Urothelium cell line (cell line): Measurements from ENCODE around the gene IGSF3.
A peak's percentile ranks its signal among the peaks of the same experiment; 100 is the strongest.
"Not testable (repeated sequence)": the region's sequence is repeated elsewhere in the genome, so short reads cannot be mapped to it uniquely, and the experiment has no call there.

Source experiments
- DNase-seq: peaks from one replicate; pipeline ENCODE4 v3.0.0; 2011; ENCODE audit warnings: low spot score, mixed read lengths
- FAIRE-seq: peaks from 2 replicates; lab custom pipeline; 2011; peaks lifted over from hg19 to GRCh38; lab: Jason Lieb, UNC

Gene IGSF3

GRCh38 chr1:116603646-116604045, 63.9 kb downstream of the IGSF3 start:
- not testable (repeated sequence) for FAIRE-seq, DNase-seq

DNA sequence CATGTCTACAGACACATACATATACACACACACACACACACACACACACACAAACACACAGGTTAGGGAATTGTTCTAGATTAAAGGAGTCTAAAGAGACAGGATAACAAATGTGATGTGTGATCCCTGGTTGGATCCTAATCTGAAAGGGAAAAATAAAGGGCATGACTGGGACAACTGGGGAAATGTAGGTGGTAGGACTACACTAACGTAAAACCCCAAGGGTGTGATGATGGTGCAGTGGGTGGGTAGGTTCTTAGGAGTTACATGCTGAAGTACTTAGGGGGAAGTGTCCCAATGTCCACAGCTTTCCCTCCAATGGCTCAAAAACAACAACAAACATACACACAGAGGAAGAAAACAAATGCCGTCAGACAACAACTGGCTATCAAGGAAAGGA, 68.2 kb downstream of the IGSF3 start:
- FAIRE-seq, DNase-seq: not testable (repeated sequence)

DNA sequence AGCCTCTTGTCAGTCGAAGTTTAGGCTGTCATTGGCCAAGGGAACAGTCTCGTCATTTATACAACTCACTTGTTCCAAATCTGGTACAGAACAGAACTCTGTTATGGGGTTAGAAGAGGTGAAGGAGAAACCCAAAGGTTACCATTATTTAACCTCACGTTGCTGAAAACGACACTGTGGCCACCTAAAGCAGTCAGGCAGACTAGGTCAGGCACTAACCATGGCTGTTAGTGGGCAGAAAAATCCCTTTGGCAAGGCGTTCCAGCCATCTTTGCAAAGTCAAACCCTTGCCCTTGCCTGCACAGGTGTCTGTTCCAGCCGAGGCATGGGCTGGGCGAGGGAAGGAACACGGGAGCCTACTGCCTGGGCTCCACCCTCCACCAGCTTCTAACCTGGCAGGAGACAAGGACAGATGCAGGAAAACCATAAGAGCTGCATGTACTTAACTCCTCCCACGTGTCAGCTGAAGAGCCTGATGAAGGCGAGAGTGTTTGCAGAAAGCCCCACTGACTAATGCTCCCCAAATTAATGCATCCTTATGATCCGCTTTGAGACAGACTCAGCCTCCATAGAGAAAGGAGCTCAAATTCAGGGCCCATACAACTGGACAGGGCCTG, 69.0 kb downstream of the IGSF3 start:
- not testable (repeated sequence) for FAIRE-seq, DNase-seq

GRCh38 chr1:116597388-116597787, 70.1 kb downstream of the IGSF3 start:
- DNase-seq, FAIRE-seq: not testable (repeated sequence)

GRCh38 chr1:116596742-116597307, 70.7 kb downstream of the IGSF3 start:
- not testable (repeated sequence) for FAIRE-seq, DNase-seq

DNA sequence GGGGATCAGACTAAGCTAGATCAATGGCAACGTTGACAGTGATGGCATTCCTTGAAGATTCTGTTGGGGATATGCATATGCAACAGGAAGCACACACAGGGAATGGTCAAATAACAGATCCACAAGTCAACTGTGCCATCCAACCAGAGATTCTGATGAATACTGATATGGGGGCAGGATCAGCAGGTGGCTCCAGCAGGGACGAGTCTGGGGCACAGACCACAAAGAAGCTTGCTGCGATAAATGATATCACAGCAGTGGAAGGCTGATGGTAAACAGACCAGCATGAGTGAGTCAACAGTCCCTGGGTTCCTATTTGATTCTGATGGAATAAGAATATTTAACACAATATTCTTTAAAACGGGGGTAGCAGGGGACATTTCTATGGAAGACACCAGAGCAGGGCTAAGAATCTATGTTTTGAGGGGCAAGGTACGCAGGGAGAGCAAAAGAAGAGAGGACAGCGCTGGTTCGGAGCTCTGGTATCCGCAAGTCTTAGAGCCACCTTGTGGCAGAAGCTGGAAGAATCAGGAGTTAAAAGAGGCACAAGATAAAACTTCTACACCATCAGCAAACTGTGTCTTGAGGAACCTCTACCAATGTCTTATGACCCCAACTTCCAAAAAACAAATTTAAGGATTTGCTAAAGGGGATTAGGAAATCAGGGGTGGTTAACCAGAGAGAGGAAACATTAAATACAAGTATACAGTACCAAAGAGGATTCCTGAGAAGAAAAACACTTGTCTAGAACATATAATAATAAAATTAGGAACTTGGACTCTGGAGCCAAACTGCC, 71.4 kb downstream of the IGSF3 start:
- FAIRE-seq, DNase-seq: not testable (repeated sequence)

DNA sequence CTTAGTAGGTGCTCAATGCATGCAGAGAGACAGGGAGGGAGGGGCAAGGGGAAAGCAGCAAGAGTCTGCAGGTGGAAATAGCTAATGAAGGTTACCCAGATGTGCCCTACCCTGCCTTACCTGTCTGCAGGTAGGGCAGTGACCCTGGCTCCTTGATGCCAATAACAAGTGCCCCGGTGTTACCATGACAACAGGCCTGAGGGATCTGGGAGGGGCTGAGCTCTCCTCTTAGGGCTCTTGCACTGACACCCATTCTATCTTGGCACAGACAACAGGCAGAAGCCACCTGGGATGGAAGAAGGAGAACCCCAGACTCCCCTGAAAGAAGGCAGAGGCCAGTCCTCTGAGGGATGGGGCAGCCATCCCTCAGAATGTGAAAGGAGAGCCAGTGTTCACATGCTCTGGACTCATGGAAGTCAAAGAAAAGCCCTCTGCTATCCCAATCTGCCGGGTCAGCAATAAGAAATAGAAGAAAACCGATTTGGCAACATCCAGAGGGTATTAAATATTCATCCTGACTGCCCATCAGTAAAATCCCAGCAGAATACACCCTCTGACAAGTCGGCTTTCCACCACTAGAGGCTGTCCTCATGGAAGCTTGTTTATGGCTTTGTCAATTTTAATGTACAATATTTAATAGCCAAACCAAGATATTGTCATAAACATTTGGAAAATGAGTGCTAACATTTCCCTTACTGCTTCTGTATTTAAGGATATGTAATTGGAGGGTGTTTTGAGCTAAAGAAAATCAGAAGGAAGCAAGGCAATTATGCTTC, 72.3 kb downstream of the IGSF3 start:
- FAIRE-seq, DNase-seq: not testable (repeated sequence)

- DNase-seq, FAIRE-seq: not testable (repeated sequence)
Measured at GRCh38 chr1:116593977-116594376, 73.6 kb downstream of the IGSF3 start.

- DNase-seq, FAIRE-seq: not testable (repeated sequence)
Measured at GRCh38 chr1:116593401-116593800, 74.1 kb downstream of the IGSF3 start.

GRCh38 chr1:116591951-116592605, 75.5 kb downstream of the IGSF3 start:
- FAIRE-seq, DNase-seq: not testable (repeated sequence)

DNA sequence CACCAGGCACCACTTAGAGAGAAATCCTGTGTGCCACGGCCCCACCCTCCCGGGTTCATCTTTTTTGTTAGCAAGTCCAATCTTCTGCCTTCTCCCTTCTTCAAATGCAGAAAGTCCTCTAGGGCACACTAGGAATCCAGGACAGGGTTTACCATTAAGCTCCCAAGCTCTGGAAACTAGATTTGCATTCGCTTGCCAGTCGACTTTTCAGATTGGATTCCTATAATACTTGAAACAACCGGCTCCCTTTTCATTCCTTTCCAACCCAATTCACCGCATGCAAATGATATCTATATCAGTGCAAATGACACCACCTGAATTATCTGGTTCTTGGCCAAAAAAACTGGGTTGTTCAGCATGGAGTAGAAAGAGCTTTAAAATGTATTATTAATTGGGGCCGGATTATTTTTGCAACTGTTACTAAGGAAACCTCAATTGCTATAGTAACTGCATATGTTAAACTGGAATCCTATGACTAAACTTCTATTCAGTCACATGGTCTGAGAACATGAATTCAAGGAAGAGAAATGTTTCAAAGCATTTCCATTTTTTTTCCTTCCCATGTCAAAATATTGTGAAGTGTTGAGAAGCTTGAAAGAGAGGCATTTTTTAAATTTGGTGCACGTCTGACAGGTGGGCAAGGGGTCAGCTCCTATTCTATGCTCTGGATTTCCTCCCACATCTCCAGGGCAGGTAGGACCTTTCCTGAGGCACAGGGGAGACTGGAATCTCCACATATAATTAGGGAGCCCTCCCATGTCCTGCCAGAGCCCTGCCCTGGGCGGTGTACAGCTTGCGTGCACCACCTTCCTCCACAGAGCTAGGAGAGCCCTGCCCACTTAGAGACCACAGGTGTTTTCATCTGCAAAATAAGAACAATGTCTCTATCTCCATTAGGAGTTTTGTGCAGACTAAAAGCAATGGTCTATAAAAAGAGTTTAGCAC, 76.3 kb downstream of the IGSF3 start:
- not testable (repeated sequence) for FAIRE-seq, DNase-seq

DNA sequence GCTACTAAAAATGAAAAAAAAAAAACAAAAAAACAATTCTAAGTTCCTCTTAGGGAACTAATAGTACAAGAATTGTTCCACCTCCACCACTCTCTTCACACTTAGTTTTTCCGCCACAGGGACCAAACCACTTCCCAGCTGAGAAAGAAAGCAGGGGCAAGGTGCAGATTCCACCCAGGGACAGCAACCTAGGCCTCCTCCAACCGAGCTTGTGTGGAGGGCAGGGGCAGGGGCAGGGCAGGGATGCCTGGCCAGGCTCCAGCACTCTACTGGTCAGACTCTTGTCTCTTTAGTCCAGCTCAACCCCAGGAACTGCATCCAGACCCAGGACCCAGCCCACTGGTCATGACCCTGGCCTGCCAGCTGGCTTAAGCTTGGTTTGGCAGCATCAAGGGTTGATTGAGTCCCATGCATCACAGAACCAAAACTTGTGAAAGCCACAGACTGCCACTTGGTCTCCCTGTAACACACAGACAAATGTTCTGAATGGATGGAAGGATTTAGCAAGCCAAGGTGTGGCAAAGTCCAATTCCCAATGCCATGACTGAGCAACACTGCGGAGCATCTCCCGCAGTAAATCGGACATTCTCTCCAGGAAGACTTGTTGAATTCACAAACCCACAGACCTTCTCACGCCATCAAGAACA, 77.1 kb downstream of the IGSF3 start:
- not testable (repeated sequence) for FAIRE-seq, DNase-seq

DNA sequence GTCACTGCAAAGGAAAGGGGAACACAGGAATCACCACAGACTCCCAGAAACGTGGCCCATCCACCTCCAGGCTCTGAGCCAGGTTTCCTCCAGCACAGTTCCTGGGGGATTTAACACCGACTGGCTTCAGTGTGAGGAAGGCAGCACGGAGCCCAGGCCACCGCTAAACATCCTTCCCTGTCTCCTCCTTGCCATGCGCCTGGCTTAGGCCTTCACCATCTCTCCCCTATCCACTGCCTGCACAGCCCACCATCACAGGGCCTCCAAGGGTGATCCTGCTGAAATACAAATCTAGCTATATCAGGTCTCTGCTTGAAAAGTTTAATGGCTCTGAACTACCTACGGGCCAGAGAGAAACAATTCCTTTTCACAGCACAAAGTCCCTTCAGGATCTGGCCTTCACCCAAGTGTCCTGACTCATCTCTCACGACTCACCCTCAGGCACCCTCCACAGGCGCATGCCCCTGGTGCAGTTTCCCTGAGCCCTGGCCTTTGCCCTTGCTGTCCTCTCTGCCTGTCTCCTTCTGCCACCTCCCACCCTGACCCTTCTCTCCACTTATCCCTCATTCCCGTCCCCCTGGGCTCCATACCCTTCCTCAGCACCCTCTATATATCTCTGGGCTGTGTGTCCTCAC, 78.3 kb downstream of the IGSF3 start:
- DNase-seq: peak; percentile 54
- peak; percentile 32 for FAIRE-seq

- FAIRE-seq: no peak
- no peak for DNase-seq
Measured at GRCh38 chr1:116587501-116588227, 79.9 kb downstream of the IGSF3 start.

DNA sequence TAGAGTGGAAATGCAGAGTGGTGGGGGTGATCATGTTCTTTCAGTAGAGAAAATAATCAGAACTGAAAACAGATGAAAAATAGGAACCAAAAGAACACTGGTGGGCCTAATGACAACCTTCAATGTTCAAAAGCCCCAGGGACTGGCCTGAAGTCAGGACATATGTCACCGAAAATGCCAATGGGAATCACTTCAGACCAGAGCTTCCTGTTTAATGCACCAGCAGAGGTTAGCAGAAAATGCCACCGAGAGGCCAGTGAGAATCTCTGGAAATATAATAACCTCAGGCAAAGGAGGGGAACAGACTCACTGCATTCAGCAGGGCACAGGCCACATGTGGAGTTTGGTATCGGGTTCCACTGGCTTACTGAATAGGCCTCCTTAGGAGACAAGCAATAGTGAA, 80.8 kb downstream of the IGSF3 start:
- DNase-seq (no peak), FAIRE-seq (no peak)

DNA sequence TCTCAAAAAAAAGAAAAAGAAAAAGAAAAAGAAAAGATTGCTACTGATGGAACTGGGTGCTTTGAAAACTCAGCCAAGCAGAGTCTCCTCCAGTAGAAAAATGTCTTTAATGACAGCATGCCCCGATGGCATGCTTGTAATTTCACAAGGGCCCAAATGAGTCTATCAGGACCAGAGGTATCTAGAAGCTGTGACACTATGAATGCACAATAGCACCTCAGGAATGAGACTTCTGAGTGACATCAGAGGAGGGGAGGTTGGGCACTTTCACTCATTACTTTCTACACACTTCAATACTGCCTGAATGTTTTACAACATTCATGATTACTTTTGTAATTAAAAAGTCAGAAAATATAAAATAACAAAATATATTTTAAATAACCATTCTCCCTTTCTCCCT, 81.6 kb downstream of the IGSF3 start:
- DNase-seq (no peak), FAIRE-seq (no peak)

- DNase-seq: no peak
Measured at GRCh38 chr1:116581323-116581885, 86.1 kb downstream of the IGSF3 start.

More at GRCh38 chr1:116581323-116581885, 86.1 kb downstream of the IGSF3 start:
- FAIRE-seq: no peak
